Activated naive CD4-positive, alpha-beta T cell treated with anti-CD3 and anti-CD28 coated beads, Interleukin-2, amount 50 U/mL, for 16 hours (primary cell): ENCODE measurements around the gene PGGHG.
"Not testable (repeated sequence)": the region's sequence is repeated elsewhere in the genome, so short reads cannot be mapped to it uniquely, and the experiment has no call there.

Source experiments
- DNase-seq: peaks from one replicate; pipeline ENCODE4 v3.0.0-alpha.2; 2020

PGGHG gene

GRCh38 chr11:330307-330693 is 41.4 kb downstream of the PGGHG start:
- no peak for DNase-seq

DNA sequence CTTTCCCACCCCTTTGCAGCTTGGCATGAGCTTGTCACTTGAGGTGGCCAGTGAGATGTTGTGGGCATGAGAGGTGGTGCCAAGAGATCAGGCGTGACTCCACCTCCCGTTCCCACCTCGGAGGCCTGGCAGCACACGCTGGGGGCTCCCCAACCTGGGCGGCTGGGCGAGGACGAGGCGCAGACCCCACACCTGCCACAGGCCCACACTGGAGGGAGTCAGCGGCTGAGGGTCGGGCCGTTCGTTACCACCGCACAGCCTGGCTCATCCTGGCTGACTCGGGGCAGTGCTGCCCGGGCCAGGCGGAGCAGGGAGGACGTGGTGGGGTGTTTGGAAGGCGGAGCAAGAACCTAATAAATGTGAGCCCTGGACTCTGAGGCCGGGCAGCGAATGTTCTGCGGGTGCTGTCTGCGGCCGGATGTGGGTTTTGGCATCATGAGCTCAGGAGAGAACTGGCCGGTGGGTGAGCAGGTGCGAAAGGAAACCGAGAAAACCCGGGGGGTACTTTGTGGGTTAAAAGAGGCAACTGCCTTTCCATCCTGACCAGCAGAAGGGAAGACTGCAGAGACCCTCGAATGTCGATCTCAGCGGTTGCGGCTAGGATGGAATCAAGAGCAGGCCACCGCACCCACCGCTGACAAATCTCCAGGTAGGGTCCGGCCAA is 41.9 kb downstream of the PGGHG start:
- no peak for DNase-seq

- no peak for DNase-seq
These were observed 42.6 kb downstream of the PGGHG start for GRCh38 chr11:331358-332060.

- DNase-seq, result no peak
These were observed 43.9 kb downstream of the PGGHG start for GRCh38 chr11:332651-333480.

- DNase-seq, result not testable (repeated sequence)
These were observed 44.8 kb downstream of the PGGHG start for GRCh38 chr11:333616-334263.

DNA sequence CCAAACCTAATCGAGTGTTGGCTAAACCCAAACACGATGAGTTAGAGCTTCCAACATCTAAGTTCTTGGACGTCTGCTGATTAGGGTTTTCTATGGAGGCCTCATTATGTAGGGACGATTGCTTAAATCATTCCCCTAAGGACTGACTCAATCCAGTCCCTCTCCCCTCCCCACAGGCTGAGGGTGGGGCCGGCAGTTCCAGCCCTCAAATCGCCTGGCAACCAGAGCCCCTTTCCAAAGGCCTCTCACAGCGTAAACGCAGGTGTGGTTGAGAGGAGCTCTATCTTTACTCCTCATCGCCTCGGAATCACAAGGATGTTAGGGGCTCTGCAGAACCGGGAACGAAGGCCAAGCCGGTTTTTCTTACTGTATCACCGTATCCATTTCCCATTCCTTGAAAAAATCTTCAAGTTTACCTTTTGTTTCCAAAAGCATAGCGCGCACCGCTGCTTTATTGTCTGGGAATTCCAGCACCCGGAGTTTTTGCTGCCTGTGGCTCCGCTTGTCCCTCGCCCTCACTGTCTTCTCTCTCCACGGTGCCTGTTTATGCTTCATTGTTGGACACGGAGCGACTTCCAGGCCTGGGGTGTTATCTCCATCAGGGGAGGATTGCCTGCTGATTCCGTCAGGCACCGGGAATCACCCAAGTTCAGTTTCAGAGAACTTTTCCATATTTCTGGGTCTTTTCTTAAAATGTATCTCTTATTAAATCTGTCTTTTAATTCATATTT is 45.5 kb downstream of the PGGHG start:
- DNase-seq, result no peak

DNA sequence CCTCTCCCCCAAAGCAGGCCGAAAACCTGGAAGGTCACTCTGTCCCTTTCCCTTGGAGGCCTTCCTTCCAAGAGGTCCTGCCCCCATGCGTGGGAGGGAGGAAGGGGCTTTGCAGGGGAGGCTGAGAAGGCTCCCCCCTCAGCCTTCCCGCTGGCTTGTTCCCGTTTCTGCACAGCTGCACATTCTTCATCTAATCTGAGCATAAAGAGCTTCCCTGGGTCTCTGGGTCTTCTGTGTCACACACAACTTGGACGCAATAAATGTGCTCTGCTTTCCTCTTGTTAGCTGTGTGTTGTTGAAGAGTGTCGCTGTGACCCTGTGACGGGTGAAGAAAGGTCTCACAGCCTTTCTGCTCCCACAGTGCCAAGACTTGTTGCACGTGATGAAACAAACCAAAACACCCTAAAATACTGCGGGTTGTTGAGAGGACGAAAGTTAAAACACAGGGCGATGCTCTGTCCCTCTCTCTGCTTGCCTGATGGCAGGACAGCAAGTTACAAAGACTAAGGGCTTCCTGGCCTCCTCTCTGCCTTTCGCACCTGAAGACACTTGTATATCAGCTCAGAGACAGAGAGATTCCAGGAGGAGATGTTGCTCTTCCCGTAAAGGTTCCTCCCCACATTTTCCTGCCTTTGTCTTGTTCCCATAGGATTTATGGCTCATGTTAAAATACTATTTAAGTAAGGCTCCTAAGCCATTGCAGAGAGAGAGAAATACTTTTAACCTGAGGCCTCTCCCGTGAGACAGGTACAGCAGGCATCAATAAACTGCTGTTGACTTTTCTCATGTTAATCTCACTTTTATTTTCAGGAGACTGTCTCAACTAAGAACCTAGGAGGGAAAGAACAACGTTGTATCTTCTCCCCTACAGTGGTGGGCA is 47.1 kb downstream of the PGGHG start:
- DNase-seq, result no peak

DNA sequence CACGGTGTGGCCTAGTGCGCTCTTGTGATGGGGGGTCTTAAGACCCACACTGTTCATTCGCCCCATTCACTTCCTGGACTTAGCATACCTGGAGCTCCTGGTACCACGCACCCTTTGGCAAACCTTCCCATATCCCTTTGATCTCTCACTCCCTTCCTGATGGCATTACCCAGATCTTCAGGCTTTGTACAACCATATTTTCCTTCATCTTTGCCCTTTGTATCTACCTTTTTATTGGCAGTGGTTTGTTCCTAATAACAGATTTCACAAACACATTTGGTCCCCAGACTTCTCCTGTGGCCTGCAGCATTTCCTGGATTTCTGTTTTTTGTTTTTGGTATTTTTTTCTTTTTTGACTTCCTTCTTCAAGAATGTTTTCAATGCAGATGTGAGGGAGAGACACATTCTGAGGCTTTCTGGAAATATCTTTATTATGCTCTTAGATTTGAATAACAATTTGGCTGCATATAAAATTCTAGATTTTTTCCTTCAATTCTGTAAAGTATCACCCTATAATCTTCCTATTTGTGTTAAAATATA is 47.8 kb downstream of the PGGHG start:
- DNase-seq, result no peak

DNA sequence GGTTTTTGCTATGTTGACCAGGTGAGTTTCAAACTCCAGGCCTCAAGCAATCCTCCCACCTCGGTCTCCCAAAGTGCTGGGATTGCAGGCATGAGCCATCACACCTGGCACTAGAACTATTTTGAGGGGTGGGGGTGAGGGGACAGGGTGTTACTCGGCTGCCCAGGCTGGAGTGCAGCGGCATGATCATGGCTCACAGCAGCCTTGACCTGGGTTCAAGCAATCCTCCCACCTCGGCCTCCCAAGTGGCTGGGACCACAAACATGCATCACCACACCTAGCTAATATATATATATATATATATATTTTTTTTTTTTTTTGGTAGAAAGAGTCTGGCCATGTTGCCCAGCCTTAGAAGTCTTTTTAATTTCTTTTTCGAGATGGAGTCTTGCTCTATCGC is 48.8 kb downstream of the PGGHG start:
- no peak for DNase-seq

- DNase-seq, result no peak
These were observed 51.0 kb downstream of the PGGHG start for GRCh38 chr11:339963-340362.

- DNase-seq, result no peak
These were observed 51.9 kb downstream of the PGGHG start for GRCh38 chr11:340539-341512.

DNA sequence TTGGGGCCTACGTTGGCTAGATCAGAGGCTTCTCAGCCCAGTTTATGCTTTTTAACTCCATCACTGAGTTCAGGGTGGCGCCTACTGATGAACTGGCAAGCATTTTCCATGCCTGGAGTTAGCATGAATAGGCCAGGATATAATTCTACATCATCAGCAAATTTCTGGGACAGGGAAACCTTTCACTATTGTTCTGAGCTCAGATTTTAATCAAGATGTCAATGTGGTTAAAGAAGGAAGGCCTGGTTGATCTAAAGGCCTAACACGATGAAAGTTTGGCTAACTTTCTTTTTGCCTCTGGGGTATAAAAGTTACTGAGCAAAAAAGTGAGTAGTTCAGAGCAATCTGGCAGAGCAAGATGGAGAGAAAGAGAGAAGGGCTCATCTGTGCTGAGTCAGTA is 53.4 kb downstream of the PGGHG start:
- no peak for DNase-seq

DNA sequence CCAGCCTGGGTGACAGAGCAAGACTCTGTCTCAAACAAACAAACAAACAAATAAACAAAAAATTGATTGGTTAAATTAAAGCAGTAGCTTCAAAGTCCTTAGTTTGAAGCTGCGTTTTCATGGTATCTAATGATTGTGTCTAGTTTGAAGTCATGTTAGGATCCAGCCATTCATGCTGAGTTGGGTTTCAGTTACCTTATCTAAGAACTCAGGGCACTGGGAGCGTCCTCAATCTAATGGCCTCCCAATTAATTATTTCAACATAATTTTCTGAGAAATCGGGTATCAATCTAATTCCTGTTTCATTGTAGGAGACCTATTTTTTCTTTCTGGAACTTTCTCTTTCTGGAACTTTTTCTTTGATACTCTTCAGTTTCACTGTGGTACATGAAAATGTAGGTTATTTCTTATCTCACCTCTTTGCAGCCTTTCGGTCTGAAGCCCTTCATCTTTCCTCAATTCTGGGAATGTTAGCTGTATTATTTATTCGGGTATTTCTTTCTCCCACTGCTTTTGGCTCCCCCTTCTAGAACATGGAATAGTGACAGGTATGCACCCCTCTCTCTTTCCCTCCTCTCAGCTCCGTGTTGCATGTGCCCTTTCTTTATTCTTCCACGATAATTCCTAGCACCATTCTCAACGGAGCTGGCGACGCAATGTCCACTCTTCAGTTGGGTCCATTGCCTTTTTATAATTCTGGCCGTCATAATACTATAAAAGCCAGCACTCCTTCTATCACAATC is 56.1 kb downstream of the PGGHG start:
- no peak for DNase-seq
